KMS-11 (cell line): ENCODE results near the gene CORO1C.

Experiments used
- H2AFZ ChIP-seq: fragments of 200-600 bp; sonication (generic); 2 replicates; pipeline ENCODE4 v1.6.1; 2016; ENCODE audit warnings: antibody characterized with exemption, mixed run types, low read depth
- H3K27ac ChIP-seq: fragments of 200-600 bp; sonication (generic); 2 replicates; pipeline ENCODE4 v1.6.1; 2016; ENCODE audit warnings: mild to moderate bottlenecking, mixed run types
- H3K27me3 ChIP-seq: fragments of 200-600 bp; sonication (generic); 2 replicates; pipeline ENCODE4 v1.6.1; 2017; ENCODE audit warnings: mild to moderate bottlenecking, low read depth, mixed run types, moderate library complexity; ENCODE audit not compliant: insufficient read depth
- H3K36me3 ChIP-seq: fragments of 200-600 bp; sonication (generic); 2 replicates; pipeline ENCODE4 v1.6.1; 2017; ENCODE audit warnings: mild to moderate bottlenecking, mixed run types; ENCODE audit not compliant: insufficient read depth
- H3K4me1 ChIP-seq: fragments of 200-600 bp; sonication (generic); 2 replicates; pipeline ENCODE4 v1.6.1; 2016; ENCODE audit warnings: mild to moderate bottlenecking, low read depth, mixed run types; ENCODE audit not compliant: poor library complexity, severe bottlenecking
- H3K4me2 ChIP-seq: fragments of 200-600 bp; sonication (generic); 2 replicates; pipeline ENCODE4 v1.7.0; 2016; ENCODE audit warnings: mild to moderate bottlenecking, mixed run types
- H3K4me3 ChIP-seq: fragments of 200-600 bp; sonication (generic); IDR thresholded peaks from 2 replicates; pipeline ENCODE4 v1.6.1; 2017; ENCODE audit warnings: low read depth, low read length, mixed read lengths; ENCODE audit not compliant: insufficient read depth
- H3K79me2 ChIP-seq: fragments of 200-600 bp; sonication (generic); 2 replicates; pipeline ENCODE4 v1.6.1; 2016; ENCODE audit warnings: low read depth, mixed run types; ENCODE audit not compliant: insufficient read depth
- H3K9ac ChIP-seq: fragments of 200-600 bp; sonication (generic); 2 replicates; pipeline ENCODE4 v1.6.1; 2016; ENCODE audit warnings: mild to moderate bottlenecking, mixed run types
- H4K20me1 ChIP-seq: fragments of 200-600 bp; sonication (generic); 2 replicates; pipeline ENCODE4 v1.6.1; 2016; ENCODE audit warnings: mild to moderate bottlenecking, mixed run types; ENCODE audit not compliant: insufficient read depth
- TF ChIP-seq, protein P1 (sequence below): fragments of 200-600 bp; sonication (generic); conservative IDR thresholded peaks from 2 replicates; pipeline ENCODE4 v1.6.1; 2017; ENCODE audit warnings: low read depth, mild to moderate bottlenecking, antibody characterized with exemption, low read length, moderate library complexity, mixed read lengths

Gene CORO1C

DNA sequence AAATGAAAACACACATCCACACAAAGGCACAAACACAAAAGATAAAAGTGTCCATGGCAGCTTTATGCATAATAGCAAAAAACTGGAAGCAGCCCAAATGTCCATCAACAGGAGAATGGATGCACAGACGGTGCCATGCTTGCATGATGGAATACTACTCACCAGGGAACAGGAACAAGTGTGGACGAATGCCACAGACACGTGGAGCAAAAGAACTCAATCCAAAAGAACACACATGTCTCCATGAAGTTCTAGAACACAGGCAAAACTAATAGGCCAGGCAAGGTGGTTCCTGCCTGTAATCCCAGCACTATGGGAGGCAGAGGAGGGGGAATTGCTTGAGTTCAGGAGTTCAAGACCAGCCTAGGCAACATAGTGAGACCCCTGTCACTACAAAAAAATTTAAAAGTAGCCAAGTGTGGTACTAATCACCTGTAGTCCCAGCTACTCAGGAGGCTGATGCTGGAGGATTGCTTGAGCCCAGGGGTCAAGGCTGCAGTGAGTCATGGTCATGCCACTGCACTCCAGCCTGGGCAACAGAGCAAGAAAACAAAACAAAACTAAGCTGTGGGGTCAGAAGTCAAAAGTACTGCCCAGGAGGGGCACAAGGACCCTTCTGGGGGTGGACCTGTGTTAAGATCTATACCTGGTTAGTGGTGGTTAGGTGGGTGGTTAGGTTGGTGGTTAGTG lies 126.2 kb downstream of the CORO1C start:
- Histone ChIP-seq H3K27ac (no peak overlapping the region), H4K20me1 (no peaks in the 10 kb centered on the region), H3K4me2 (no peak overlapping the region), H3K4me3 (no peak overlapping the region), H2AFZ (no peak overlapping the region), H3K27me3 (no peaks in the 10 kb centered on the region), H3K79me2 (no peaks in the 10 kb centered on the region), H3K36me3 (no peaks in the 10 kb centered on the region), H3K4me1 (no peaks in the 10 kb centered on the region), H3K9ac (no peak overlapping the region)
- TF ChIP-seq, protein P1, sequence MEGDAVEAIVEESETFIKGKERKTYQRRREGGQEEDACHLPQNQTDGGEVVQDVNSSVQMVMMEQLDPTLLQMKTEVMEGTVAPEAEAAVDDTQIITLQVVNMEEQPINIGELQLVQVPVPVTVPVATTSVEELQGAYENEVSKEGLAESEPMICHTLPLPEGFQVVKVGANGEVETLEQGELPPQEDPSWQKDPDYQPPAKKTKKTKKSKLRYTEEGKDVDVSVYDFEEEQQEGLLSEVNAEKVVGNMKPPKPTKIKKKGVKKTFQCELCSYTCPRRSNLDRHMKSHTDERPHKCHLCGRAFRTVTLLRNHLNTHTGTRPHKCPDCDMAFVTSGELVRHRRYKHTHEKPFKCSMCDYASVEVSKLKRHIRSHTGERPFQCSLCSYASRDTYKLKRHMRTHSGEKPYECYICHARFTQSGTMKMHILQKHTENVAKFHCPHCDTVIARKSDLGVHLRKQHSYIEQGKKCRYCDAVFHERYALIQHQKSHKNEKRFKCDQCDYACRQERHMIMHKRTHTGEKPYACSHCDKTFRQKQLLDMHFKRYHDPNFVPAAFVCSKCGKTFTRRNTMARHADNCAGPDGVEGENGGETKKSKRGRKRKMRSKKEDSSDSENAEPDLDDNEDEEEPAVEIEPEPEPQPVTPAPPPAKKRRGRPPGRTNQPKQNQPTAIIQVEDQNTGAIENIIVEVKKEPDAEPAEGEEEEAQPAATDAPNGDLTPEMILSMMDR = no peak

DNA sequence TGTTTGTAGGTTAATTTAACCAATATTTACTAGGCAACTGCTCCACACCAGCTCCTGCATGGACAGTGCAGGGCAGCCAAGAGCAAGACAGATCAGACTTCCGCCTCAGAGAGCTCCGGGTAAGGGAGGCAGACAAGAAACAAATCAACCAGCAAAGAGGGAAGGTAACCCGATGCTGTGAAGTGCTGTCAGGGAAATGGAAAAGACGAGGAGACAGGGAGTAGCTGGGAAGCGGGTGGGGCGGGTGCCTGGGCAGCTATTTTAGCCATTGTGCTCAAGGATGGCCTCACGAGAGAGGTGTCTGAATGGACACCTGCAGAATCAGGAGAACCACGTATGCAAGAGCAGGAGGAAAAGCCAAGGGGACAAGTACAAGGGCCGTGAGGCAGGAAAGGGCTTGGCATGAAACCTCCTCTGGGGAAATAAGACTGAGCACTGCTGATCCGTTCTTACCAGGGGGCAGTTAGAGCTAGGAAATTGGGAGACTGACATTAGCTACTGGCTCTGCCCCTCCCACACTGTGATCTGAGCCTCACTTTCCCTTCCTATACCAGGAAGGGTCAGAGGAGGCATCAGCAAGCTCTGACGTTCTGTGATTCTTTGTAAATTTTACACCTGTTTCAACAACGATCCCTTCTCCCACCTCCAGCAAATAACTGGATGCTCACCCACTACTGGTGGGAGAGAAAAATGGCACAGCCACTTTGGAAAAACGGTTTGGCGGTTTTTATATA lies 126.9 kb downstream of the CORO1C start:
- no peak overlapping the region for H2AFZ ChIP-seq
- no peaks in the 10 kb centered on the region for H3K27me3 ChIP-seq
- no peaks in the 10 kb centered on the region for H4K20me1 ChIP-seq
- H3K4me2 ChIP-seq = no peak overlapping the region
- no peaks in the 10 kb centered on the region for H3K4me1 ChIP-seq
- H3K4me3 ChIP-seq = no peak overlapping the region
- TF ChIP-seq, protein P1 = no peak
- no peaks in the 10 kb centered on the region for H3K36me3 ChIP-seq
- no peaks in the 10 kb centered on the region for H3K79me2 ChIP-seq
- H3K9ac ChIP-seq = no peak overlapping the region
- no peak overlapping the region for H3K27ac ChIP-seq

DNA sequence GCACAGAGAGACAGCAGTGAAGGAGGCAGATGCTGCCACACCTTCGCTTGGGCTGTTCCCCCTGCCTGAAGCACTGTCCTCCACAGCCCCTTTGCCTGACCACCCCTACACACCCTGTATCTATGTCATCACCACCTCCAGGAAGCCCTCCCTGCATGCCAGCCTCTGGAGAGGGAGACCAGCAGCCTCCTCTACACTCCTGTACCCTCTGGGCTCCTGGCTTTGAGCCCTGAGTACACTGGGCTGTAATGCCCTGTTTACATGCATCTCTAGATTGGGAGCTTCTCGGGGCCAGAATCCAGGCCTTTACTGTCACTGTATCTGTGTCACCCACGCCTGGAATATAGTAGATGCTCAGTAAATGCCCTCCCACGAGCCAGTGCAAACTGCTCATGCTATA lies 127.6 kb downstream of the CORO1C start:
- Histone ChIP-seq H3K27me3 (no peaks in the 10 kb centered on the region), H4K20me1 (no peaks in the 10 kb centered on the region), H3K36me3 (no peaks in the 10 kb centered on the region), H3K79me2 (no peaks in the 10 kb centered on the region), H3K4me1 (no peaks in the 10 kb centered on the region), H3K4me2 (no peak overlapping the region), H3K9ac (no peak overlapping the region), H3K4me3 (no peak overlapping the region), H2AFZ (no peak overlapping the region), H3K27ac (no peak overlapping the region)
- TF ChIP-seq, protein P1 = no peak

DNA sequence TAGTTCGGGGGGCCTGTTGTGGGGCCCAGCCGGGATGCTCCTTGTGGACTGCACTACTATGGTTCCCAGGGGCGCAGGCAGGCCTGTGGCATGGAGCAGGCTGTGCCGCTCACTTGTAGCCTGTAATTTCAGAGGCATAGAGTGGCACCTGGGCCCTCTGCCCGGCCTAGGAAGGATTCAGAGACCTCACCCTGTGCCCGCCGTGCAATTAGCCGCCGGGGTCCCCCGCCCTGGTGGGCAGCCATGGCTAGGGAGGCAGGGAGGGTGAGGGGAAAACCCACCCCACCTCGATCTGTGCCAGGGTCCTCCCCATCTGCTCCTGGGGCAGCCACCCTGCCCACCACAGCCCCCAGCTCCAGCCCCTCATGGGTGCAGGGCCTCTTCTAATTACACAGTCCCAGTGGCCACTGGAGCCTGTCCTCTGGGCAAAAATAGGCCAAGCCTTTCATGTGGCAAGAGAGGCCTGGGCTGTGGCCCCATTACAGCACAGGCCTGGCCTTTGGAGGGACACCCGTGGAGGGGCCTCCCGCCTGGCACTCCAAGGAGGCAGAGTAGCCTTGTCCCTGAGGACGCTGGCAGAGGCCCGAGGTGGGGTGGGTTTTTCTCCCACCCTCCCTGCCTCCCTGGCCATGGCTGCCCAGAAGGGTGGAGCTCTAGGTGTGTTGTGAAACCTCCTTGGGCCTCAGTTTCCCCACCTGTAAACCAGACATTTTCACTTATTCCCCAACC lies 128.2 kb downstream of the CORO1C start:
- Histone ChIP-seq H3K9ac (no peak overlapping the region), H3K79me2 (no peaks in the 10 kb centered on the region), H2AFZ (no peak overlapping the region), H3K4me3 (no peak overlapping the region), H3K27me3 (no peaks in the 10 kb centered on the region), H3K27ac (no peak overlapping the region), H3K4me2 (no peak overlapping the region), H4K20me1 (no peaks in the 10 kb centered on the region), H3K4me1 (no peaks in the 10 kb centered on the region), H3K36me3 (no peaks in the 10 kb centered on the region)
- TF ChIP-seq, protein P1 = no peak
